ENCODE measurements around the gene OPCML.

DNA sequence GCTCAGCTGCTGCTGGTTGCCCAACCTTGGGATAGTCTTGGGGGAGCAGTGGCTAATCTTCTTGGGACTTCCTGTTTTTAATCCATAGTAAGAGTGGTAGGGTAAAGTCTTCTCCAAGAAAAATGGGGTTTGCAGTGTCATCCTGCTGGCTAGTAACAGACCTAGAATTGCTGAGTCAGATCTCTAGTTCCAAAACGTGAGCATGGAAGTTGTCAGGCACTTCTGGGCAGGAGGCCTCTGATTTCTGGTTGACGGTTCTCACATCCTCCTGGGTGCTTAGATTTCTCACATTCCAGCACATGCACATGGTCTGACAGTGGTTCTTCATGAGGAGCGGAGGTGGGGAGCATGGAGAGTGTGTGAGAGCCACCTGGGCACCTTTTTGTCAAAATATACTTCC, 410.0 kb downstream of the OPCML start:
- TF ChIP-seq, protein P1, sequence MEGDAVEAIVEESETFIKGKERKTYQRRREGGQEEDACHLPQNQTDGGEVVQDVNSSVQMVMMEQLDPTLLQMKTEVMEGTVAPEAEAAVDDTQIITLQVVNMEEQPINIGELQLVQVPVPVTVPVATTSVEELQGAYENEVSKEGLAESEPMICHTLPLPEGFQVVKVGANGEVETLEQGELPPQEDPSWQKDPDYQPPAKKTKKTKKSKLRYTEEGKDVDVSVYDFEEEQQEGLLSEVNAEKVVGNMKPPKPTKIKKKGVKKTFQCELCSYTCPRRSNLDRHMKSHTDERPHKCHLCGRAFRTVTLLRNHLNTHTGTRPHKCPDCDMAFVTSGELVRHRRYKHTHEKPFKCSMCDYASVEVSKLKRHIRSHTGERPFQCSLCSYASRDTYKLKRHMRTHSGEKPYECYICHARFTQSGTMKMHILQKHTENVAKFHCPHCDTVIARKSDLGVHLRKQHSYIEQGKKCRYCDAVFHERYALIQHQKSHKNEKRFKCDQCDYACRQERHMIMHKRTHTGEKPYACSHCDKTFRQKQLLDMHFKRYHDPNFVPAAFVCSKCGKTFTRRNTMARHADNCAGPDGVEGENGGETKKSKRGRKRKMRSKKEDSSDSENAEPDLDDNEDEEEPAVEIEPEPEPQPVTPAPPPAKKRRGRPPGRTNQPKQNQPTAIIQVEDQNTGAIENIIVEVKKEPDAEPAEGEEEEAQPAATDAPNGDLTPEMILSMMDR (IDR thresholded peaks at IDR 0.05), result no peak
- TF ChIP-seq POLR2AphosphoS5 (IDR thresholded peaks at IDR 0.05) (no peak), POLR2A (IDR thresholded peaks at IDR 0.05) (no peak)

All from prostate gland (tissue), 2 donors.